ENCODE data around the gene E2F4. TPM values are rescaled to one million over a fixed set of nuclear protein-coding genes. Genes with fewer than 3 reads are reported as not detected.

The E2F4 gene
- total RNA-seq, 6 experiments from 2014 or later = 14.4 to 36.4 (median 22.4) TPM

GRCh38 chr16:67146523-67147357 lies 45.2 kb upstream of the E2F4 start:
- Histone ChIP-seq H3K4me3 (no peak overlapping the region), H3K27me3 (no peaks in the 10 kb centered on the region), H3K4me1 (peaks cover 0 to 15% (median 0%) of the 10 kb centered on the region in 4 donors), H3K27ac (no peak overlapping the region), H3K9me3 (no peaks in the 10 kb centered on the region), H3K36me3 (peaks cover 6 to 69% (median 40%) of the 10 kb centered on the region in 4 donors)
- intact Hi-C loops (cut with DNase I) = no loop called here
- ATAC-seq (no peak), DNase-seq (peak in 1 of 3 donors; percentile 31)
- TF ChIP-seq POLR2A (IDR thresholded peaks at IDR 0.05) (no peak), CTCF (IDR thresholded peaks at IDR 0.05) (no peak)
- 100% methylated on average over 2 of the region's 7 CpGs for WGBS (ENCODE audit: insufficient coverage, low coverage, low lambda C conversion rate, missing lambda C conversion rate)

GRCh38 chr16:67147437-67148140 lies 44.4 kb upstream of the E2F4 start:
- peaks cover 0 to 15% (median 0%) of the 10 kb centered on the region in 4 donors for H3K4me1 ChIP-seq
- intact Hi-C loops (cut with DNase I) = no loop called here
- no peak for DNase-seq
- no peak overlapping the region for H3K27ac ChIP-seq
- H3K4me3 ChIP-seq = no peak overlapping the region
- TF ChIP-seq CTCF (IDR thresholded peaks at IDR 0.05) (no peak), POLR2A (IDR thresholded peaks at IDR 0.05) (no peak)
- H3K36me3 ChIP-seq = peaks cover 6 to 60% (median 33%) of the 10 kb centered on the region in 4 donors
- no CpG with 5 or more reads among the region's 4 CpGs for WGBS (ENCODE audit: insufficient coverage, low coverage, low lambda C conversion rate, missing lambda C conversion rate)
- no peaks in the 10 kb centered on the region for H3K27me3 ChIP-seq
- ATAC-seq = no peak
- H3K9me3 ChIP-seq = no peaks in the 10 kb centered on the region

GRCh38 chr16:67148221-67148620 lies 43.7 kb upstream of the E2F4 start:
- Histone ChIP-seq H3K4me3 (no peak overlapping the region), H3K36me3 (peaks cover 6 to 54% (median 29%) of the 10 kb centered on the region in 4 donors), H3K4me1 (peaks cover 0 to 15% (median 0%) of the 10 kb centered on the region in 4 donors), H3K27me3 (no peaks in the 10 kb centered on the region), H3K9me3 (no peaks in the 10 kb centered on the region), H3K27ac (no peak overlapping the region)
- 80% methylated on average over 2 of the region's 2 CpGs for WGBS (ENCODE audit: insufficient coverage, low coverage, low lambda C conversion rate, missing lambda C conversion rate)
- intact Hi-C loops (cut with DNase I) = no loop called here
- DNase-seq (no peak), ATAC-seq (no peak)
- TF ChIP-seq POLR2A (IDR thresholded peaks at IDR 0.05) (no peak), CTCF (IDR thresholded peaks at IDR 0.05) (no peak)

GRCh38 chr16:67148656-67149275 lies 43.2 kb upstream of the E2F4 start:
- TF ChIP-seq CTCF (IDR thresholded peaks at IDR 0.05) = no peak
- TF ChIP-seq POLR2A (IDR thresholded peaks at IDR 0.05) = no peak
- intact Hi-C loops (cut with DNase I) = no loop called here
- WGBS (ENCODE audit: insufficient coverage, low coverage, low lambda C conversion rate, missing lambda C conversion rate) = 92% methylated on average over 5 of the region's 11 CpGs

More at GRCh38 chr16:67148656-67149275, 43.2 kb upstream of the E2F4 start:
- Histone ChIP-seq H3K4me3 (no peak overlapping the region), H3K36me3 (peaks cover 6 to 49% (median 25%) of the 10 kb centered on the region in 4 donors), H3K4me1 (peaks cover 0 to 15% (median 0%) of the 10 kb centered on the region in 4 donors), H3K9me3 (no peaks in the 10 kb centered on the region), H3K27me3 (no peaks in the 10 kb centered on the region), H3K27ac (no peak overlapping the region)
- ATAC-seq (peak in 1 of 4 donors; percentile 3), DNase-seq (peak in 1 of 3 donors; percentile 45)
